Vagina (tissue), 2 donors: ENCODE results near the gene CFAP92.

ENCODE experiments used
- POLR2A ChIP-seq, 2 donors: fragments of 450-650 bp; IDR thresholded peaks; one replicate each; pipeline ENCODE4 v1.6.1; 2017; ENCODE audit warnings: antibody characterized with exemption in 2 of 2, mild to moderate bottlenecking in 2 of 2, moderate library complexity in 2 of 2
- POLR2AphosphoS5 ChIP-seq, 2 donors: sonication (generic); formaldehyde crosslinking; IDR thresholded peaks; one replicate each; pipeline ENCODE4 v1.9.0; 2017; ENCODE audit warnings: antibody characterized with exemption in 2 of 2, mild to moderate bottlenecking in 2 of 2, low read depth in 1 of 2; ENCODE audit not compliant: insufficient read depth in 1 of 2

DNA sequence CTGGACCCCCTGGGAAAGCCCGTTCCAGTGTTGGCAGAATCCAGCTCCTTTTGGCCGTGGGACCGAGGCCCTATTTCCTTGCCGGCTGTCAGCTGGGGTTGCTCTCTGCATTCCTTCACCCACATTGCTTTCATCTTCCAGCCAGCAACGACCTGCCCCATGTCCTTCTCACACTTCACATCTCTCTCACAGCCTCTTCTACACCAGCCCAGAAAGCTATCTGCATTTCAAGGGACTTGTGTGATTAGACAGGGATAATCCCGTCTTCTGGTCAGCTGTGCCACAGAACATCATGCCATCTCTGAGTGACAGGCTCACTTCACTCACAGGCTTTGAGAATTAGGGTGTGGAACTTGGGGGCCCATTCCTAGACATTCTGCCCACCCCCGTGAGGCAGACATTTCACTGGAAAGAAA, 23.6 kb upstream of the CFAP92 start:
- TF ChIP-seq POLR2A (IDR thresholded peaks at IDR 0.05) (no peak), POLR2AphosphoS5 (IDR thresholded peaks at IDR 0.05; ENCODE audit: insufficient read depth in 1 of 2, low read depth in 1 of 2) (no peak)
